Measurements from ENCODE around the gene NUP54.

DNA sequence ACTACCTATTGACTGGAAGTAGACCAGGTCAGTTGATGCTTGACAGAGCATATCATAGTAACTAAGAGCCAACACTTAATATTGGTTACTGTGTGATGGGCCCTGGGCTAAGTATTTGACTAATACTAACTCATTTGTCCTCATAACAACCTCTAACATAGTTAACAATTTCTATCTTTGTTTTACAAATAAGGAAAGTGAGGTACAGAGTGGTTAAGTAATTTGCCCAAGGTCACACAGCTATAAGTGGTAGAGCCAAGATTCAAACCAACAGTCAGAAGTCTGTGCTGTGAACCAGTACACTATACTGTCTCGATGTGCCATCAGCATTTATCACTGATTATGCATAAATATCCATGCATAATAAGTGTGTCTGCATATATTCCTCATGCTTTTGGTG is 27.1 kb upstream of the NUP54 start:
- TF ChIP-seq TAF1 (IDR thresholded peaks at IDR 0.05; ENCODE audit: borderline replicate concordance, insufficient read depth, low read length): no peak
- TF ChIP-seq, protein P1, sequence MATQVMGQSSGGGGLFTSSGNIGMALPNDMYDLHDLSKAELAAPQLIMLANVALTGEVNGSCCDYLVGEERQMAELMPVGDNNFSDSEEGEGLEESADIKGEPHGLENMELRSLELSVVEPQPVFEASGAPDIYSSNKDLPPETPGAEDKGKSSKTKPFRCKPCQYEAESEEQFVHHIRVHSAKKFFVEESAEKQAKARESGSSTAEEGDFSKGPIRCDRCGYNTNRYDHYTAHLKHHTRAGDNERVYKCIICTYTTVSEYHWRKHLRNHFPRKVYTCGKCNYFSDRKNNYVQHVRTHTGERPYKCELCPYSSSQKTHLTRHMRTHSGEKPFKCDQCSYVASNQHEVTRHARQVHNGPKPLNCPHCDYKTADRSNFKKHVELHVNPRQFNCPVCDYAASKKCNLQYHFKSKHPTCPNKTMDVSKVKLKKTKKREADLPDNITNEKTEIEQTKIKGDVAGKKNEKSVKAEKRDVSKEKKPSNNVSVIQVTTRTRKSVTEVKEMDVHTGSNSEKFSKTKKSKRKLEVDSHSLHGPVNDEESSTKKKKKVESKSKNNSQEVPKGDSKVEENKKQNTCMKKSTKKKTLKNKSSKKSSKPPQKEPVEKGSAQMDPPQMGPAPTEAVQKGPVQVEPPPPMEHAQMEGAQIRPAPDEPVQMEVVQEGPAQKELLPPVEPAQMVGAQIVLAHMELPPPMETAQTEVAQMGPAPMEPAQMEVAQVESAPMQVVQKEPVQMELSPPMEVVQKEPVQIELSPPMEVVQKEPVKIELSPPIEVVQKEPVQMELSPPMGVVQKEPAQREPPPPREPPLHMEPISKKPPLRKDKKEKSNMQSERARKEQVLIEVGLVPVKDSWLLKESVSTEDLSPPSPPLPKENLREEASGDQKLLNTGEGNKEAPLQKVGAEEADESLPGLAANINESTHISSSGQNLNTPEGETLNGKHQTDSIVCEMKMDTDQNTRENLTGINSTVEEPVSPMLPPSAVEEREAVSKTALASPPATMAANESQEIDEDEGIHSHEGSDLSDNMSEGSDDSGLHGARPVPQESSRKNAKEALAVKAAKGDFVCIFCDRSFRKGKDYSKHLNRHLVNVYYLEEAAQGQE (IDR thresholded peaks at IDR 0.05; ENCODE audit: insufficient read depth in 1 of 2, low read depth in 2 of 2, low read length in 2 of 2): no peak
- TF ChIP-seq POLR2AphosphoS5 (IDR thresholded peaks at IDR 0.05; ENCODE audit: low read depth, low read length): no peak
- TF ChIP-seq SIN3A (IDR thresholded peaks at IDR 0.05; ENCODE audit: borderline replicate concordance, insufficient read depth, low read length): no peak
